ENCODE data around the gene SEMA6B. TPM values are rescaled to one million over a fixed set of nuclear protein-coding genes. Genes with fewer than 3 reads are reported as not detected.
A peak's percentile ranks its signal among the peaks of the same experiment; 100 is the strongest.
"Not testable (repeated sequence)": the region's sequence is repeated elsewhere in the genome, so short reads cannot be mapped to it uniquely, and the experiment has no call there.

Gene SEMA6B
- total RNA-seq, 1 donor from 2014 or later: 25.3 TPM

- Mint-ChIP-seq H3K27me3 (ENCODE audit: low read depth) (no peaks in the 10 kb centered on the region), H3K9me3 (no peaks in the 10 kb centered on the region), H3K4me3 (no peak overlapping the region), H3K4me1 (peaks cover 5% of the 10 kb centered on the region), H3K27ac (ENCODE audit: unreplicated experiment) (no peak overlapping the region), H3K36me3 (ENCODE audit: low read depth) (no peaks in the 10 kb centered on the region)
- DNase-seq (ENCODE audit: low read depth, low spot score): no peak
- no peak for TF ChIP-seq CTCF (conservative IDR thresholded peaks at IDR 0.05)
These were observed 9.4 kb upstream of the SEMA6B start for GRCh38 chr19:4568886-4569285.

- H3K9me3 Mint-ChIP-seq: no peaks in the 10 kb centered on the region
- peak; percentile 71 for TF ChIP-seq CTCF (conservative IDR thresholded peaks at IDR 0.05)
- no peak overlapping the region for H3K4me3 Mint-ChIP-seq
- peak; percentile 90 for DNase-seq (ENCODE audit: low read depth, low spot score)
- no peaks in the 10 kb centered on the region for H3K27me3 Mint-ChIP-seq (ENCODE audit: low read depth)
- peaks cover 5% of the 10 kb centered on the region for H3K4me1 Mint-ChIP-seq
- H3K27ac Mint-ChIP-seq (ENCODE audit: unreplicated experiment): no peak overlapping the region
- no peaks in the 10 kb centered on the region for H3K36me3 Mint-ChIP-seq (ENCODE audit: low read depth)
These were observed 8.1 kb upstream of the SEMA6B start for GRCh38 chr19:4567584-4568071.

- no peaks in the 10 kb centered on the region for H3K27me3 Mint-ChIP-seq (ENCODE audit: low read depth)
- H3K4me1 Mint-ChIP-seq: peaks cover 5% of the 10 kb centered on the region
- no peak for TF ChIP-seq CTCF (conservative IDR thresholded peaks at IDR 0.05)
- no peaks in the 10 kb centered on the region for H3K9me3 Mint-ChIP-seq
- H3K36me3 Mint-ChIP-seq (ENCODE audit: low read depth): no peaks in the 10 kb centered on the region
- no peak overlapping the region for H3K27ac Mint-ChIP-seq (ENCODE audit: unreplicated experiment)
- DNase-seq (ENCODE audit: low read depth, low spot score): no peak
- H3K4me3 Mint-ChIP-seq: no peak overlapping the region
These were observed 7.0 kb upstream of the SEMA6B start for GRCh38 chr19:4566402-4567051.

- not testable (repeated sequence) for H3K9me3 Mint-ChIP-seq; H3K27ac Mint-ChIP-seq (ENCODE audit: unreplicated experiment); H3K4me3 Mint-ChIP-seq; DNase-seq (ENCODE audit: low read depth, low spot score); H3K4me1 Mint-ChIP-seq; H3K36me3 Mint-ChIP-seq (ENCODE audit: low read depth); H3K27me3 Mint-ChIP-seq (ENCODE audit: low read depth)
These were observed 4.1 kb upstream of the SEMA6B start for GRCh38 chr19:4563562-4563961.

- H3K4me3 Mint-ChIP-seq; H3K27me3 Mint-ChIP-seq (ENCODE audit: low read depth); H3K36me3 Mint-ChIP-seq (ENCODE audit: low read depth); H3K4me1 Mint-ChIP-seq; H3K27ac Mint-ChIP-seq (ENCODE audit: unreplicated experiment); DNase-seq (ENCODE audit: low read depth, low spot score); H3K9me3 Mint-ChIP-seq: not testable (repeated sequence)
These were observed 2.6 kb upstream of the SEMA6B start for GRCh38 chr19:4562085-4562484.

GRCh38 chr19:4557971-4558941, 1.2 kb downstream of the SEMA6B start:
- peak; percentile 99 for TF ChIP-seq CTCF (conservative IDR thresholded peaks at IDR 0.05)
- no peaks in the 10 kb centered on the region for H3K9me3 Mint-ChIP-seq
- H3K27ac Mint-ChIP-seq (ENCODE audit: unreplicated experiment): no peak overlapping the region

More at GRCh38 chr19:4557971-4558941, 1.2 kb downstream of the SEMA6B start:
- Mint-ChIP-seq H3K4me1 (peaks cover 4% of the 10 kb centered on the region), H3K4me3 (no peak overlapping the region), H3K27me3 (ENCODE audit: low read depth) (no peaks in the 10 kb centered on the region), H3K36me3 (ENCODE audit: low read depth) (peaks cover 7% of the 10 kb centered on the region)
- peak; percentile 70 for DNase-seq (ENCODE audit: low read depth, low spot score)
